NCI-H2081 (cell line): ENCODE measurements around the gene CEP295NL.
A peak's percentile ranks its signal among the peaks of the same experiment; 100 is the strongest.
"Not testable (repeated sequence)": the region's sequence is repeated elsewhere in the genome, so short reads cannot be mapped to it uniquely, and the experiment has no call there.

Experiments
- DNase-seq, 2 experiments: peaks; one replicate each; lab custom pipeline; 2025; lab: John Stamatoyannopoulos, UW

CEP295NL gene

DNA sequence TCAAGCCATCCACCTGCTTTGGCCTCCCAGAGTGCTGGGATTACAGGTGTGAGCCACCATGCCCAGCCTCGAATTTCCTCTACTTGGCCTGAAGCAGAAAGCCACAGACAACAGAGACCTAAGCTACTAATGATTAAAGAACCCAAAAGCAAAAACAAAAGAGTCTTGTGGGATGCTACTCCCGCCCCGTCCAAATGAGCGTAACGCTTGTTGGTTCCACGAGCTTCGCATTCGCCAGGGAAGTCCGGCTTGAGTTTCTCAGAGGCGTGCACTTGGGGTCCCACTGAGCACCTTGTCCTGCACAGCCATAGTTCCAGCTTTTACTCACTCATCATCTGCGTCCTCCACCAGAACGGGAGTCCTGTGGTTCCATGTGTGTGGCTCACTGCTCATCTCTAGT, 16.0 kb downstream of the CEP295NL start:
- DNase-seq: no peak

DNA sequence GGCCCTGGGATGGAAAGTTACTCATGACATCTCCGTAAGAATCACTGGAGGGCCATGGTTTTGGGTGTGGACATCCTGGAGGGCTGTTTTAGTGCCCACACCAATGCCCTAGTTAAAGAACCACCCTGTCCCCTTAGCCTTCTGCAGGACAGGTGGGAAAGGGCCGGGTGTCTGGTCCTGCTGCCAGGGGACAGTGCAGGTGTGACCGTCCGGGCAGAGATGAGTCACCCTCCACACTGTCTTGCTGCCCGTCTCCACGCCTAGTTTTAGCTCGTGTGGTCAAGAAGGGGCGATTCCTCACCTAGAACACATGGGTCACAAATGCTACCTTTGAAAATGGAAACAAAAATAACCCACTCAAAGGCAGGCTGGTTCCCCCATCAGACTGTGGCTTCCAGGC, 17.0 kb downstream of the CEP295NL start:
- DNase-seq: no peak

DNA sequence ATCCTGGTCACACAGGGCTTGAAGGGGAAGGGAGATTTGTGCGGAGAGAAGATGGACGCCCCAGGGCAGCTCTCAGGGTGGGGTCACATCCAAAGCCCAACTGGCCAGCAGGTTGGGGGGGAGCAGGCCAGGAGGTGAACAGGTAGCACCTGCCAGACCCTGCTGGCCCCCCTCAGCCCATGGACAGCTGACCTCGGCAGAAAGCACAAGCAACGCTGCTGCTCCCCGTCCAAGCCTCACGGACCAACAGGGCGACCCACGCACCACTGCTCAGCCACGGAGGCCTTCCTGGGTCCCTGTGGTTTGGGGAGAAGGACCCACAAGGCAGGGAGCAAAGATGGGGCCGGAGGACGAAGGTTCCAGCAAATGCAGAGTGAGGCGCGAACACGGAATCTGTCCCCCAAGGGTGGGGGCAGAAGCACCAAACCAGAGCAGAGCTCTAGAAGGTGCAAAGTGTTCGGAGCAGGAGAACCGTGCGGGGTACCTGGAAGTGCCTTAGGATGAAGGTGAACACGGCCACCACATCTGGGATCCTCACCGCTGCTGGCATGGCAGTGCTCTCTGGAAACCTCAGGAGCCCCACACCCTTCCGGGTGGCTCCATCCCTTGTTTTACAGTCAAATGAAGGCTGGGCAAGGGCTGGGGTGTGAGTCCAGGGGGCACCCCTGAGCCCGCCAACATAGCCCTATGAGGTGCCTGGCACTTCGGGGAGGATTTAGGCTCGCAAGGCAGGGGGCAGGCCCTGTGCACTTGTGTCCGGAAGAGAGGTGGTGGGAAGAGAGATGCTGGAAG, 17.9 kb downstream of the CEP295NL start:
- no peak for DNase-seq

DNA sequence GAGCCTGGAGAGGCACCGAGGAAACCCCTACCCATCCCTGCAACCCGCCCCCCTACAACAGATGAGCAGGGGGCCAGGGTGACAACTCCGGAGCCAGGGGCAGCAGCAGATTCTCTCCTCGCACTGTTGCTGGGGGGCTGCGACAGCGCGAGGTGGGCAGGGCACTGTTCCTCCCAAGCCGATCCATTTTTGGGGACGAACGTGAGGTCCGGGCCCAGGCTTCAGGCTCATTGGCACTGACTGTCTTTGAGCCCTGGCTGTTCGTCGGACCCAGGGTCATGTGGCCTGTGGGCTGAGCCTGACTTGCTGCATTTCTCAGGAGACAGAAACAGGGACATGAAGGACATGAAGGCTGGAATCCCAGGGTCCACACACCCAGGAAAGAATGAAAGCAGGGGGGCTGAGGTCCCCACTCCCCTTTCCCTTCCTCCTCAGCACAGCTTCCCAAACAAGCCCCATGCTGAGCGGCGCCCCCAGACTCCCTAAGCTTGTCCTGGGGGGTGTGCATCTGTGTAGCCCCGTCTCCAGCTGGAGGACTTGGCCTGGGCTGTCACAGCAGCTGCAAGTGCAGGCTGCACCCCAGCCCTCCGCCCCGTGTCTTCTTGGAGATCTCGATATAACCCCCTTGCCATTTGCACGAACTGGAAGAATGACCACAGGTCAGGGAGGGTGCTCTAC, 18.7 kb downstream of the CEP295NL start:
- DNase-seq: no peak

DNA sequence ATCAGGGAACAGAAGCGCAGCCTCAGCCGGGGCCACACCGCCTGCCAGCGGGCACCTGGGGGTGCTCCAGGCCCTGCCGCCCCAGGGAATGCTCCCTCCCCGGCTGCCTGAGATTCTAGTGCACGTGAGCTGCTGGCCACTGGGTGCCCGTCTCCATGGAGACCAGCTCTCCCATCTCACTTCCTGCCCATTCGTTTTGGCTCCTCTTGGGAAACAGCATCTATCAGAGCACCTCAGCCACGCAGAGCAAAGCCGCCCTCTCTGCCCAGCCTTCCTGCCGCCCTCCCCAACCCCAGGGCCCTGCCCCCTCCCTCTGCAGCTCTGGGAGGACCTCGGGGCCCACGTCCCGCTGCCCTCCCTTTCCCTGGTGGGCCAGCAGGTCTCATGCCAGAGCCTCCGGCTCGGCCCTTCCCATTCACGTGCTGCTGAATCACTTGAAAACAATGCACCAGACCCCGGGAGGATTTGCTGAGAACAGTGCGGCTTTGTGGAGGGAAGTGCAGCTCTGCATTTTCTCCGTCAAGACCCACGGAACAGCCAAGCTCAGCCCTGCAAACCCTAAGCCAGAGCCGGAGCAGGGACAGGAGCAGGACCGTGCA, 19.4 kb downstream of the CEP295NL start:
- peak; percentile 91 to 92 for DNase-seq

DNA sequence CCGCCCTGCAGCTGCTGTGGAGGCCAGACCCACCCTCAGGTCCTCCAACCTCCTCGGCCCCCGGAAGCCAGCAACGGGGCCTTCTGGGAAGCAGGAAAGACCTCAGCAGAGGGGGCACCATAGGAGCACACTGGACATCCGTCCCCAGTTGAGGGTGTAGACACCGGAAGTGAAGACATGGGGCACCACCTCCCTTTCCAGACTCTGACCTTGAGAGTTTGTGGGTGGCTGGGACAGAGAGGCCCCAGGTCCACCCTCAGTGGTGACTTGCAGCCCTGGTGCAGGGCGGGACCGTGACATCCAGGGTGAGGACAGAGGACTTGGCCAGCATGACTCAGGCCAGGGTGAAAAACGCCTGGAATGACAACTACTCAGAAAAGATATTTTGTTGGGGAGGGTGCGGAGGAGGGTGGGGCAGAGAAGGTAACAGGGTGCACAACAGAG, 19.9 kb downstream of the CEP295NL start:
- DNase-seq: no peak

DNA sequence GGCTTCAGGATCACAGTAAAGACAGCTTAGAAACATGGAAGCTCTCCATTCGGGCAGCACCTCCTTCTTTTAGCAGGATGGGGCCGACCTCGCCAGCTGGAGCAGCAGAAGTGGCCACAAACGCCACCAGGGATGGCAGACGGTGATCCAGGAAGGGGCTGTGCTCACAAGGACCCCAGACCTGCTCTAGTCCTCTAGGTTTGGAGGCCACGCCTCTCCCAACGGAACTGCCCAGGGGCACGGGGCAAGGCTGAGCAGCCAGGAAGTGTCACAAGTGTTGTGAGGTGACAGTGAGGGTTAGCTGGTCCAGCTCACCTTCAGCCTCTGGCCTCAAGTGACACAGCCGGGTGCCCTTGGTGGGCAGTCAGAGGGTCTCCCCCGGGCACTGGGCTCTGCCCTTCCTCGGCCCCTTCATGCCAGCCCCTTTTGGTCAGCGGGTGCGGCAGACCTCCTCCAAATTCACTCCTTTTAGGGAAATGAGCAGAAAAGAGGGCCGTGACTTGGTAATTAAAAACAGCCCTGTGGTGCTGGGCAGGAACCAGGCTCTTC, 20.4 kb downstream of the CEP295NL start:
- no peak for DNase-seq

DNA sequence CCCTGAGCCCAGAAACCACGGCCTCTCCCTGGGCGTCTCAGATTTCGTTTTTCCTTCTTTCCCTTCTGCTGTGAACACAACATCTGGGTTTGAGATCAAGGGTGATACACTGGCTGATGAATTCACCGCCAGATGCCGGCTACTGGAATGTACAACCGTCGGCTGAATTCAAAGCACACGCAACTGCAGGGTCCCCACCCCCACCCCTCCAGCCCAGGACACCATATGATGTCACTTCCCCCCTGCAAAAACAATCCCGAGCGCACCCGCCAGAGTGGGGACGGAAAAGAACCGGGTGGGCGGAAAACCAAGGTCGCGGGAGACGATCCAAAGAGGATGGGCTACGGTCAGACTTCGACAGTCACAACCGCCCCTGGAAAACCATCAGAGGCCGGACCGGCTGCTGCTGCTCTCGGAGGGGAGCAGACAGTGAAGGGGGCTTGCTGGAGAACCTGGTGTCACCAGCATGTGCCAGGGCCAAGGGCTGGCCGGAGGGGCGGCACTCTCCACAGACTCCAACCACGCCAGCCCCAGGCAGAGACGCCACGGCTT, 23.3 kb downstream of the CEP295NL start:
- DNase-seq: no peak

DNA sequence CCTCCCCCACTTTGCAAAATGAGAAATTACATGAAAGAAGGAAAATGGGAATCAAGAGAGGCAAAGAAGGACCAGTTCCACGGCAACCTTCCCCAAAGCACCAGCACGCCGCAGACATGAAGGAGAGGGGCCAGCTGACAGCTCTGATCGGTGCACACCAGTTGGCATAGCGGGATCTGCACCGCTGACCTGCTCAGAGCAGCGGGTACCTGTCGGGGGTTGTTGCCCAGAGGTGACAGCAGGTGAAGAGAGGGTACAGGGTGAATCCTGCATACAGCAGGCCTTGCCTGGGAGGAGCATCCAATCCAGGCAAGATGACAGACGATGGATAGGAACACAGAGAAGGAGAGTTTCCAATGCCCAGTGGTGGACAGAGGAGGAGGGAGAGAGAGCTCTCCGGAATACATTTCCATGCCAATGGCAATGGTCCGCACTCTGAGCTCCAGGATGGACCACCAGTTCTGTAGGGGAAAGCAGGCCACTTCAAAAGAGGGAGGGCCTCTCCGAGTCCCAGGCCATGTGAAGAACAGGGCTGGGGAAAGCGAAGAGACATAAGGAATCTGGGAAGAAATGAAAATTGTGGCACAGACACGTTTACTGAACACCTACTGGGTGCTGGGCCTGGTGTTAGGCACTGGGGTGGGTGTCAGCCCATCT, 24.0 kb downstream of the CEP295NL start:
- no peak for DNase-seq

DNA sequence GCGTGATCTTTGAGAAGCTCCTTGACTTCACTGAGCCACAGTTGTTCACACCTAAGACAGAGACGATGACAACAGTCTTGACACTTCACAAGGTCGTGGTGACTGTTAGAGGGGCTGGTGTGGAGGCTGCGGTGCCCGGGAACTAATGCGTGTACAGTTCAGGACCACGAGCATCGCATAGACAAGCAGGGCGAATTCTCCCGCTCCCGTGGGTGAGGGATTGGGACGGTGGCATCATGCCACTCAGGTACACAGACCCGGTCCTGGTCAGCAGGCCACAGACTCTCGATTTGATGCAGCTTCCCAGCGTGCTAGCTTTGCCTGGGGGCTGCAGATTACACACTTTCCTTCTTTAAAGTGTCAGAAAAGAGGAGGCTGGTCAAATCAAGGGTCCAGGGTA, 24.7 kb downstream of the CEP295NL start:
- no peak for DNase-seq

DNA sequence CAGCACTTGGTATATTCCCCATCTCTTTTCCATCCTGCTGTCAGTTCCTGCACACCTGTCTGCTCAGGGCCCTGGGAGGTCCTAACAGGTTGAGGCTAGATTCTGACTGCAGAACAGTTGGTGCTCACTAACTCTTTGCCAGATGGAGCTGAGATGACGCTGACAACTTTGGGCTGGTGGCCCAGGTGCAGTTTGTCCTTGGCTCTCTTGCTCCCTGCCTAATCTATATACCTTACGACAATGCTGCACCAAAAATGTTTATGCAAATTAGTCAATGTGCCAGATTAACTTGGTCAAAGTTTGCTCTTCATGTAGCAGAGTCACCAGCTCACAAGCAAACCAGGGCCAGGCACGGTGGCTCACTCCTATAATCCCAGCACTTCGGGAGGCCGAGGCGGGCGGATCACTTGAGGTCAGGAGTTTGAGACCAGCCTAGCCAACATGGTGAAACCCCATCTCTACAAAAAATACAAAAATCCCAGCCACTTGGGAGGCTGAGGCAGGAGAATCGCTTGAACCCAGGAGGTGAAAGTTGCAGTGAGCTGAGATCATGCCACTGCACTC, 26.0 kb downstream of the CEP295NL start:
- not testable (repeated sequence) for DNase-seq

DNA sequence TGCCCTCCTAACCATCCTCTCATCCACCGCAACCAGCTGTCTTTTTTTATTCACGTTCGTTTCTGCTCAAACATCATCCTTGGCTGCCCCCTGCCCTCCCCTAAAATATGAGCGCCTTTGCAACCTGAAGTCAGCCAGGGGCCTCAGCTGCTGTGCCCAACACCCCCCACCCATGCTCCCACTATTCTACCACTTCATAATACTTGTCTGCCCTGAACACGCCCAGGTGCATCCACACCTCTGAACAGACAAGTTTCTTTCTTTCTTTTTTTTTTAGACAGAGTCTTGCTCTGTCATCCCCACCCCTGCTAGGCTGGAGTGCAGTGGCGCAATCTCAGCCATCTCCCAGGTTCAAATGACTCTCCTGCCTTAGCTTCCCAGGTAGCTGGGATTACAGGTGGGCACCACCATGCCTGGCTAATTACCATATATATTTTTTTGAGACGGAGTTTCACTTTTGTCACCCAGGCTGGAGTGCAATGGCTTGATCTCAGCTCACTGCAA, 26.9 kb downstream of the CEP295NL start:
- DNase-seq: no peak

DNA sequence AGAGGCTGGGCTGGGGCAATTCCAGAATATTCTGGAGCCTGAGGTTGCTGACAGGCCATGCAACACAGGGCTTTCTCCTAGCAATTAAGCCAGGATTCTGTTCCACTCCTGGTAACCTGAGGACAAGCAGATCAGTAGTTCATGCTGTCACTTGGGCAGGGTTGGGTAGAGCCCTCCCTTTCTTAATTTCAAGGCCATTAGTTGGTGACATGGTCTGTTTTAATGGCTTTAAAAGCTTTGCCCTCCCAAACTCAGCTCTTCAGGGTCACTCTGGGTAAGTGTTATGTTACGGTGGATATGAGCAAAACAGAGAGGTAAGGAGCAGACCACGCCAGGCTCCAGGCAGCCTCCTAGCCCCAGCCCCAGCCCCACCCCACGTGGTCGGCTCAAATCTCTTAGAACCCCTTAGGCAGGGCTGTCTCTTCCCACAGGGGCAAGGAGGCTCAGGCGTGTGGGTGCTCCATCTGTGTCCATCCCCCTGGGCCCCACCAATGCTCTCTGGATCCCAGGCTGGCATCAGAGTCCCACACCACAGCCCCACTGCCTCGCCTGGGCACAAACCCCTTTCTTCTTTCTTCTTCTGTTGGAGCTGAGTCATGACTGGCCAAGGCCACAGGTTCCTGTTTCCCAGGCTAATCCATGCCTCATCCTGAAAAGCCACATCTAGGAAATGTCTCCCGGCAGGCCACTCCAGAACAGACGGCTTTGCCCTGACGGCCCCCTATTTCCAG, 27.5 kb downstream of the CEP295NL start:
- no peak for DNase-seq

DNA sequence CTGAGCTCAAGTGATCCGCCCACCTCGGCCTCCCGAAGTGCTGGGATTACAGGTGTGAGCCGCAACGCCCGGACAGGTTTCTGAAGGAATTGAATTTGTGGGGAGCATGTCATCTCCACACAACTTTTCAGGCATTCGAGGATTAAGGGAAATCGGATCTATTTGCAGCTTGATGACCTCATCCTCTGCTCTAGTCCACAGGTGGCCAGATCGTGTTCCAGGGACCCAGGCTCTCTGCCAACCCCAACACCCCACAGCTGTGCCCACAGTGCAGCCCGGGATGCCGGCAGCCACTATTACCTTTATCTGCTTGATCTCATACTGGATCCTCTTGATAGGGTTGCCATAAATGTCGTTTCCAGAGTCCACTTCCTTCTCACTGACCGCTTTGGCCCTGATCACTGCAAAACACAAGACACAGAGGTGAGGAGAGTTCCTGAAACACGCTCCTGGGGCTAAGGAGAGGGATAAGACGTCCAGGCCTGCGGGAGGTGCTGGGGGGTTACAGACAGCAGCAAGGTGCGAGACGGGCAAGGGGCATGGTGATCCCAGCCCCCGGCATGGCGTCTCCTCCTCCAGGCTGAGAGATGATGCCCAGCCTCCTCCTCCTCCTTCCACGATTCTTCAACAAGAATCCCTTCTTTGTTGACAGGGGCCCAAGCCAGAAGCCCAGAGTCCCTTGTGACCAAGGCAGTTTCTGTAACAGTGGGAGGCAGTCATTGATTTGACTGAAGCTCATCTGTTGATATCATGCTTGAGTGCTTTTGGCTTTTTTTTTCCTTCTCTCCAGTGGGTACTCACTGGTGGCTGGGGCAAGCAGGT, 29.3 kb downstream of the CEP295NL start:
- peak; percentile 88 to 94 for DNase-seq

DNA sequence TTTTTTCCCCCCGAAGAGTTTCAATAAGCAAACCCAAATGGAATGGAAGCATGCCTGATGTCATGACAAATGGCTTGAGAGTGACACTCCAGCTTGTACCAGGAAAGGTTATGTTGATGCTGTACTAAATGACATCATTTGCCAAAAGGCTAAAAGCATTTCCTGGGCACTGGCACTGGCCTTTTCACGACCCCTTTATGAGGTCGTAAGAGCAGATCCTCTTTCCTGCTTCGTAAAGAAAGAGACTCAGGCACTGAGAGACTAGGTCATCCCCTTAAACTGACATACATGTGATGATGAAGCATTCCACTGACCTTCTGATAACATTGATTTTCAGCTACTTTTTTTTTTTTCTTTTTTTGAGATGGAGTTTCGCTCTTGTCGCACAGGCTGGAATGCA, 30.5 kb downstream of the CEP295NL start:
- no peak for DNase-seq

DNA sequence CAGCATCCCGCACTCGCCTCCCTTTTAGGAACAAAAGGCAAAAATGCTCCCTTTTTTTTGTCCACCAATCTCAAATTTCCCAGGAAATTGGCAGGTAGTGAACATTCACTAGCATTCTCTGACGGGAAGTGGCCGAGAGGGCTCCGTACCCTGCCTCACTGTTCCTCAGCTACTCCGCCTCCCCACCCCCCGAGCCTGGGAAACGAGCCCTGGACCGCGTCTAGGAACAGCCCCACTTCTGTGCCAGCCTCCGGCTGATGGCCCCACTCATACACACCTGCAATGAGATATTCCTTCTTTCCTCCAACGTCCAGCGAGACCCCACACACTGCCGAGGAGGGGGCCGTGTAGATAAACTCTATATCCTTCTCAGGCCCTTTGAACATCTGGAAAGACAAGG, 32.4 kb downstream of the CEP295NL start:
- DNase-seq: no peak

DNA sequence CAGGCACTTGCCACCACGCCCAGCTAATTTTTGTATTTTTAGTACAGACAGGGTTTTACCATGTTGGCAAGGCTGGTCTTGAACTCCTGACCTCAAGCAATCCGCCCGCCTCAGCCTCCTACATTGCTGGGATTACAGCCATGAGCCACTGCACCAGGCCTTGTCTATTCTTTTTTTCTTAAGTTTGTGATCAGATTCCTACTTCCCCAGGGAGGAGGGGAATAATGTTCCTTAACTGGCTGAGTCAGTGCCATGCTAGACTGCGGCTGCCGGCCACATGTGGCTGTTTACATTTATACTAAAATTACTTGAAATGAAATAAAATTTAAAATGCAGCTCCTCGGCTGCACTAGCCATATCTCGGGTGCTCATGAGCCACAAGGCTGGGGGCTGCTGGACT, 34.6 kb downstream of the CEP295NL start:
- DNase-seq: no peak

DNA sequence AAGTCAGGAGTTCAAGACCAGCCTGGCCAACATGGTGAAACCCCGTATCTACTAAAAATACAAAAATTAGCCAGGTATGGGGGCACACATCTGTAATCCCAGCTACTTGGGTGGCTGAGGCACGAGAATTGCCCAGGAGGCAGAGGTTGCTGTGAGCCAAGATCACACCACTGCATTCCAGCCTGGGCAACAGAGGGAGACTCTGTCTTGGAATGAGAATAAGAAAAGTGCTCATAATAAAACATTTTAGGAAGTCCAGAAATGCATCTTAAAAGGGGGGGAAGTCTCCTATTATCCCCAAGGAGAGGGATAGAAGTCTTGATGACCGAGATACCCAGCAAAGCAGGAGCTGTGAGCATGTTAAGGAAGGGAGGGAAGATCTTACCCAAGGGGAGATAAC, 36.0 kb downstream of the CEP295NL start:
- not testable (repeated sequence) for DNase-seq

DNA sequence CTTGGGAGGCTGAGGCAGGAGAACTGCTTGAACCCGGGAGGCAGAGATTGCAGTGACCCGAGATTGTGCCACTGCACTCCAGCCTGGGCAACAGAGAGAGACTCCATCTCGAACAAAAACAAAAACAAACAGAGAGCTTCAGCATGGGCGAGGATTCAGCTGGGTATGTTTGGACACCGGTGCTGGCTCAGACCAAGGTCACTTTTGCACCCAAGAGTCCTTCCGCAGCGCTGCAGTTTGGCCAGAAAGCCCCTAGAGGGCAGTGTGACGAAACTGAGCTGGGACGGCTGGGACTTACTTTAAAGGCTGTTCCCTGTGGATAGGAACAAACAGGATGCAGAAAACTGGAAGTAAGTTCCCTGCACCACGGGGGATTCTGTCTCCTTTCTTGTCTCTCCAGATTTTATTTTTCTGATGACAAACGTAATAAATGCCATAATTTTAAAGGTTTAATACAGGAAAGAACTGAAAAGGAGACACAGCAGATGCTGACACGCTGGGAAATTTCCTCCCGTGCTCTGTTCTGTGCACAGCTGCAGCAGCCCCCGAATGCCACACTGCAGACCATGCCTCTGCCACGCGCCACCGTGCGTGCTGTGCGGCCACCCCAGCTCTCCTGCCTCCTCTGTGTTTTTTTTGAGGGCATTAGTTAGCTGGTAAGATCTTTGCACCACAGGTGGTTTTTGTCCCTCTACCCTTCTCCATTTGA, 37.2 kb downstream of the CEP295NL start:
- DNase-seq: peak; percentile 74 to 81
